GM23338 (cell line): Measurements from ENCODE around the gene TWSG1. TPM values are rescaled to one million over a fixed set of nuclear protein-coding genes. Genes with fewer than 3 reads are reported as not detected.
A peak's percentile ranks its signal among the peaks of the same experiment; 100 is the strongest.

Source experiments
- ATAC-seq: fragments of 200-7000 bp; cut with Tn5 transposase; 3 replicates; pipeline ENCODE4 v1.9.1; 2020
- DNase-seq: peaks from one replicate; pipeline ENCODE4 v3.0.0-alpha.2; 2015; ENCODE audit warnings: low spot score
- H2AFZ ChIP-seq: fragments of 200-600 bp; sonication (generic); 2 replicates; pipeline ENCODE4 v1.8.0; 2016; ENCODE audit warnings: antibody characterized with exemption, mild to moderate bottlenecking, moderate library complexity
- H3F3A ChIP-seq: fragments of 200-600 bp; sonication (generic); replicated peaks from 2 replicates; pipeline ENCODE4 v1.8.0; 2017; ENCODE audit warnings: antibody characterized with exemption, mixed run types, low read depth
- H3K27ac ChIP-seq: fragments of 200-600 bp; sonication (generic); 2 replicates; pipeline ENCODE4 v1.6.1; 2016; ENCODE audit warnings: low read depth
- H3K27me3 ChIP-seq: fragments of 200-600 bp; sonication (generic); 2 replicates; pipeline ENCODE4 v1.8.0; 2016; ENCODE audit warnings: mild to moderate bottlenecking, mixed run types, moderate library complexity; ENCODE audit not compliant: insufficient read depth
- H3K36me3 ChIP-seq: fragments of 200-600 bp; sonication (generic); 2 replicates; pipeline ENCODE4 v1.8.0; 2016; ENCODE audit warnings: mild to moderate bottlenecking; ENCODE audit not compliant: insufficient read depth
- H3K4me1 ChIP-seq: fragments of 200-600 bp; sonication (generic); 2 replicates; pipeline ENCODE4 v1.8.0; 2016; ENCODE audit warnings: mild to moderate bottlenecking, moderate library complexity; ENCODE audit not compliant: insufficient read depth
- H3K4me2 ChIP-seq: fragments of 200-600 bp; sonication (generic); 2 replicates; pipeline ENCODE4 v1.7.1; 2017; ENCODE audit warnings: mixed run types
- H3K4me3 ChIP-seq: fragments of 200-600 bp; sonication (generic); 2 replicates; pipeline ENCODE4 v1.6.1; 2016; ENCODE audit warnings: mixed run types
- H3K79me2 ChIP-seq: fragments of 200-600 bp; sonication (generic); replicated peaks from 2 replicates; pipeline ENCODE4 v1.8.0; 2017; ENCODE audit warnings: mild to moderate bottlenecking; ENCODE audit not compliant: insufficient read depth
- H3K9me2 ChIP-seq: fragments of 200-600 bp; sonication (generic); 2 replicates; pipeline ENCODE4 v1.8.0; 2017; ENCODE audit not compliant: insufficient read depth
- H4K20me1 ChIP-seq: fragments of 200-600 bp; sonication (generic); replicated peaks from 2 replicates; pipeline ENCODE4 v1.8.0; 2017; ENCODE audit warnings: mild to moderate bottlenecking; ENCODE audit not compliant: insufficient read depth
- H3K27ac Mint-ChIP-seq: 2 replicates; pipeline ENCODE4 v1.8.0; 2020; ENCODE audit warnings: inconsistent platforms, mild to moderate bottlenecking, moderate library complexity, mixed read lengths
- H3K27me3 Mint-ChIP-seq: 3 replicates; pipeline ENCODE4 v1.8.0; 2022; ENCODE audit warnings: low read depth, mild to moderate bottlenecking, moderate library complexity, mixed read lengths, inconsistent platforms; ENCODE audit not compliant: insufficient read depth, poor library complexity
- H3K36me3 Mint-ChIP-seq: 3 replicates; pipeline ENCODE4 v1.8.0; 2021; ENCODE audit warnings: low read depth, mild to moderate bottlenecking, inconsistent platforms, moderate library complexity, mixed read lengths
- H3K4me1 Mint-ChIP-seq: 3 replicates; pipeline ENCODE4 v1.8.0; 2020; ENCODE audit warnings: mild to moderate bottlenecking, inconsistent platforms, mixed read lengths
- H3K4me3 Mint-ChIP-seq: 3 replicates; pipeline ENCODE4 v1.8.0; 2021; ENCODE audit warnings: moderate library complexity, mild to moderate bottlenecking, inconsistent platforms, mixed read lengths
- H3K9me3 Mint-ChIP-seq: 3 replicates; pipeline ENCODE4 v1.8.0; 2020; ENCODE audit warnings: moderate library complexity, mild to moderate bottlenecking, inconsistent platforms, mixed read lengths
- CREB1 ChIP-seq: fragments of 250-450 bp; sonication (Bioruptor Pico); IDR thresholded peaks from 2 replicates; pipeline ENCODE4 v1.5.0; 2020; ENCODE audit warnings: low read depth, mild to moderate bottlenecking, moderate library complexity
- EZH2 ChIP-seq: fragments of 200-600 bp; sonication (generic); IDR thresholded peaks from one replicate; pipeline ENCODE4 v1.8.0; 2017; ENCODE audit warnings: antibody characterized with exemption, mild to moderate bottlenecking, low read depth; ENCODE audit not compliant: unreplicated experiment
- EZH2phosphoT487 ChIP-seq: fragments of 200-600 bp; sonication (generic); IDR thresholded peaks from one replicate; pipeline ENCODE4 v1.8.1; 2018; ENCODE audit warnings: antibody characterized with exemption; ENCODE audit not compliant: unreplicated experiment
- JUNB ChIP-seq: IDR thresholded peaks from one replicate; pipeline ENCODE4 v1.6.1; 2016; ENCODE audit warnings: antibody characterized with exemption; ENCODE audit not compliant: unreplicated experiment
- NANOG ChIP-seq: IDR thresholded peaks from 2 replicates; pipeline ENCODE4 v1.6.1; 2016; ENCODE audit warnings: antibody characterized with exemption, borderline replicate concordance
- POLR2AphosphoS5 ChIP-seq: IDR thresholded peaks from 2 replicates; pipeline ENCODE4 v1.6.1; 2016; ENCODE audit warnings: antibody characterized with exemption, low read depth
- STAT1 ChIP-seq: IDR thresholded peaks from one replicate; pipeline ENCODE4 v1.6.1; 2016; ENCODE audit warnings: antibody characterized with exemption; ENCODE audit not compliant: unreplicated experiment
- ZNF114 ChIP-seq: fragments of 250-450 bp; sonication (Bioruptor Pico); IDR thresholded peaks from 2 replicates; pipeline ENCODE4 v1.5.0; 2020; ENCODE audit warnings: mild to moderate bottlenecking, moderate library complexity
- ZNF331 ChIP-seq: fragments of 250-450 bp; sonication (Bioruptor Pico); IDR thresholded peaks from 2 replicates; pipeline ENCODE4 v1.5.0; 2020; ENCODE audit warnings: low read depth, mild to moderate bottlenecking, moderate library complexity
- long read RNA-seq: library from polyadenylated mRNA; unstranded; transcript quantifications from one replicate; pipeline ENCODE4 v2.0.0, GENCODE V29; 2020; ENCODE audit not compliant: unreplicated experiment
- polyA plus RNA-seq: library from polyadenylated mRNA; unstranded; fragments of >200 nt; fragmentation: Nextera tagmentation; extraction: Ambion mirVana; gene quantifications from 2 replicates; pipeline ENCODE4 v1.2.1, GENCODE V29; 2016
- total RNA-seq: library from RNA; depleted of rRNA; stranded (reverse); fragments of >200 nt; shearing (Covaris generic); gene quantifications from 2 replicates; pipeline ENCODE4 v1.2.3, GENCODE V29; 2014; rRNA removed
- TF ChIP-seq, protein P1 (sequence below): fragments of 250-450 bp; sonication (Bioruptor Pico); IDR thresholded peaks from 2 replicates; pipeline ENCODE4 v1.5.0; 2020; ENCODE audit warnings: mild to moderate bottlenecking, moderate library complexity
- TF ChIP-seq, protein P2 (sequence below), 2 experiments: fragments of 200-600 bp in 1 of 2; sonication (generic) in 1 of 2; conservative IDR thresholded peaks; 2 replicates each; pipeline versions ENCODE4 v1.5.1 to v1.6.1; 2016 to 2017; ENCODE audit warnings: antibody characterized with exemption in 2 of 2, low read depth in 2 of 2, mild to moderate bottlenecking in 2 of 2, moderate library complexity in 1 of 2
- TF ChIP-seq, protein P3 (sequence below): IDR thresholded peaks from one replicate; pipeline ENCODE4 v1.6.1; 2018; ENCODE audit warnings: antibody characterized with exemption; ENCODE audit not compliant: unreplicated experiment
- TF ChIP-seq, protein P4 (sequence below): IDR thresholded peaks from 2 replicates; pipeline ENCODE4 v1.6.1; 2016; ENCODE audit warnings: antibody characterized with exemption

Gene TWSG1
- total RNA-seq: 29.0 and 29.1 TPM in 2 replicates
- 10.2 and 11.5 TPM in 2 replicates for polyA plus RNA-seq
- long read RNA-seq, partial matches to known transcripts: 1 of 7 reads
- long read RNA-seq, other reads (novel, unspliced or antisense): 2 of 7 reads

DNA sequence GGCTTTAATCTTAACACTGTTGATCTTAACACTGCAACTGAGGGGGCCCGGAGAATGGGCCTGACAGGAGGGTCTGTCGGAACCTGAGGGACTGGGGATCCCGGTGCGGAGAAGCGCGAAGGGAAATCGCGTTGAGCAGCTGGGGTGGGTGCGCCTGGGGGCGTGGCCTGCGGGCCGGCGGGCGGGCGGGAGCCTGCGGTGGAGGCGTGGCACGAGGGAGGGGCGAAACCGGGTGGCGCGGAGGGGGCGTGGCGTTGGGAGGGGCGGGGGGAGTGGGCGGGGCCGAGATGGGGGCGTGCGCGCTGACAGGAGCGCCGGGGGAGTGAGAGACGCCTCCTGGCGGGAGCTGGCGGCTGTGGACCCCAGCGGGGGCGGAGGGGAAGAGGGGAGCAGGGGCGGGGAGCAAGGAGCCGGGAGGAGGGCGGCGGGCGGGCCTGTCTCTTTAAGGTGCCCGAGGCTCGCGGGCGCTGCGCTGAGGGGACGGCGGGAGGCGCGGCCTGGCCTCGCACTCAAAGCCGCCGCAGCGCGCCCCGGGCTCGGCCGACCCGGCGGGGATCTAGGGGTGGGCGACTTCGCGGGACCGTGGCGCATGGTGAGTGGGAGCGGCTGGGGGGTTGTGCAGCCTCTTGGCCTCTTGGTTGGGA, at the start of gene TWSG1:
Gene TWSG1 (plus strand): TSS at position 445 of the 644 bp plus-strand sequence. CDS start 2,457 bp downstream, outside the sequence.
- peaks cover 11% of the 10 kb centered on the region for H3K27me3 Mint-ChIP-seq
- peak within 1 kb of the TSS; percentile 87 for H3K4me3 Mint-ChIP-seq

More for the DNA sequence above, at the start of gene TWSG1:
- Histone ChIP-seq H3K27me3 (peaks cover 24% of the 10 kb centered on the region), H3K4me3 (peak within 1 kb of the TSS; percentile 87), H3K36me3 (peaks cover 3% of the 10 kb centered on the region; the same call in 1 of the 2 replicates), H4K20me1 (peaks cover 9% of the 10 kb centered on the region; the same call in 1 of the 2 replicates), H3K4me1 (peaks cover 6% of the 10 kb centered on the region), H3K27ac (peak within 1 kb of the TSS; percentile 65; the same call in 1 of the 2 replicates), H3F3A (no peaks in the 10 kb centered on the region), H3K9me2 (no peaks in the 10 kb centered on the region), H3K4me2 (peak within 1 kb of the TSS; percentile 97), H3K79me2 (peaks cover 6% of the 10 kb centered on the region; the same call in 1 of the 2 replicates), H2AFZ (peak within 1 kb of the TSS; percentile 97)
- TF ChIP-seq, protein P1, sequence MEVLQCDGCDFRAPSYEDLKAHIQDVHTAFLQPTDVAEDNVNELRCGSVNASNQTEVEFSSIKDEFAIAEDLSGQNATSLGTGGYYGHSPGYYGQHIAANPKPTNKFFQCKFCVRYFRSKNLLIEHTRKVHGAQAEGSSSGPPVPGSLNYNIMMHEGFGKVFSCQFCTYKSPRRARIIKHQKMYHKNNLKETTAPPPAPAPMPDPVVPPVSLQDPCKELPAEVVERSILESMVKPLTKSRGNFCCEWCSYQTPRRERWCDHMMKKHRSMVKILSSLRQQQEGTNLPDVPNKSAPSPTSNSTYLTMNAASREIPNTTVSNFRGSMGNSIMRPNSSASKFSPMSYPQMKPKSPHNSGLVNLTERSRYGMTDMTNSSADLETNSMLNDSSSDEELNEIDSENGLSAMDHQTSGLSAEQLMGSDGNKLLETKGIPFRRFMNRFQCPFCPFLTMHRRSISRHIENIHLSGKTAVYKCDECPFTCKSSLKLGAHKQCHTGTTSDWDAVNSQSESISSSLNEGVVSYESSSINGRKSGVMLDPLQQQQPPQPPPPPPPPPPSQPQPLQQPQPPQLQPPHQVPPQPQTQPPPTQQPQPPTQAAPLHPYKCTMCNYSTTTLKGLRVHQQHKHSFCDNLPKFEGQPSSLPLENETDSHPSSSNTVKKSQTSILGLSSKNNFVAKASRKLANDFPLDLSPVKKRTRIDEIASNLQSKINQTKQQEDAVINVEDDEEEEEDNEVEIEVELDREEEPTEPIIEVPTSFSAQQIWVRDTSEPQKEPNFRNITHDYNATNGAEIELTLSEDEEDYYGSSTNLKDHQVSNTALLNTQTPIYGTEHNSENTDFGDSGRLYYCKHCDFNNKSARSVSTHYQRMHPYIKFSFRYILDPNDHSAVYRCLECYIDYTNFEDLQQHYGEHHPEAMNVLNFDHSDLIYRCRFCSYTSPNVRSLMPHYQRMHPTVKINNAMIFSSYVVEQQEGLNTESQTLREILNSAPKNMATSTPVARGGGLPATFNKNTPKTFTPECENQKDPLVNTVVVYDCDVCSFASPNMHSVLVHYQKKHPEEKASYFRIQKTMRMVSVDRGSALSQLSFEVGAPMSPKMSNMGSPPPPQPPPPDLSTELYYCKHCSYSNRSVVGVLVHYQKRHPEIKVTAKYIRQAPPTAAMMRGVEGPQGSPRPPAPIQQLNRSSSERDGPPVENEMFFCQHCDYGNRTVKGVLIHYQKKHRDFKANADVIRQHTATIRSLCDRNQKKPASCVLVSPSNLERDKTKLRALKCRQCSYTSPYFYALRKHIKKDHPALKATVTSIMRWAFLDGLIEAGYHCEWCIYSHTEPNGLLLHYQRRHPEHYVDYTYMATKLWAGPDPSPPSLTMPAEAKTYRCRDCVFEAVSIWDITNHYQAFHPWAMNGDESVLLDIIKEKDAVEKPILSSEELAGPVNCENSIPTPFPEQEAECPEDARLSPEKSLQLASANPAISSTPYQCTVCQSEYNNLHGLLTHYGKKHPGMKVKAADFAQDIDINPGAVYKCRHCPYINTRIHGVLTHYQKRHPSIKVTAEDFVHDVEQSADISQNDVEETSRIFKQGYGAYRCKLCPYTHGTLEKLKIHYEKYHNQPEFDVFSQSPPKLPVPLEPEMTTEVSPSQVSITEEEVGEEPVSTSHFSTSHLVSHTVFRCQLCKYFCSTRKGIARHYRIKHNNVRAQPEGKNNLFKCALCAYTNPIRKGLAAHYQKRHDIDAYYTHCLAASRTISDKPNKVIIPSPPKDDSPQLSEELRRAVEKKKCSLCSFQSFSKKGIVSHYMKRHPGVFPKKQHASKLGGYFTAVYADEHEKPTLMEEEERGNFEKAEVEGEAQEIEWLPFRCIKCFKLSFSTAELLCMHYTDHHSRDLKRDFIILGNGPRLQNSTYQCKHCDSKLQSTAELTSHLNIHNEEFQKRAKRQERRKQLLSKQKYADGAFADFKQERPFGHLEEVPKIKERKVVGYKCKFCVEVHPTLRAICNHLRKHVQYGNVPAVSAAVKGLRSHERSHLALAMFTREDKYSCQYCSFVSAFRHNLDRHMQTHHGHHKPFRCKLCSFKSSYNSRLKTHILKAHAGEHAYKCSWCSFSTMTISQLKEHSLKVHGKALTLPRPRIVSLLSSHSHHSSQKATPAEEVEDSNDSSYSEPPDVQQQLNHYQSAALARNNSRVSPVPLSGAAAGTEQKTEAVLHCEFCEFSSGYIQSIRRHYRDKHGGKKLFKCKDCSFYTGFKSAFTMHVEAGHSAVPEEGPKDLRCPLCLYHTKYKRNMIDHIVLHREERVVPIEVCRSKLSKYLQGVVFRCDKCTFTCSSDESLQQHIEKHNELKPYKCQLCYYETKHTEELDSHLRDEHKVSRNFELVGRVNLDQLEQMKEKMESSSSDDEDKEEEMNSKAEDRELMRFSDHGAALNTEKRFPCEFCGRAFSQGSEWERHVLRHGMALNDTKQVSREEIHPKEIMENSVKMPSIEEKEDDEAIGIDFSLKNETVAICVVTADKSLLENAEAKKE (CRISPR knock-in tag): no peak
- no peak for TF ChIP-seq NANOG
- TF ChIP-seq POLR2AphosphoS5: peak; percentile 72
- no peak for TF ChIP-seq EZH2
- TF ChIP-seq CREB1 (CRISPR knock-in tag): no peak
- TF ChIP-seq, protein P2, sequence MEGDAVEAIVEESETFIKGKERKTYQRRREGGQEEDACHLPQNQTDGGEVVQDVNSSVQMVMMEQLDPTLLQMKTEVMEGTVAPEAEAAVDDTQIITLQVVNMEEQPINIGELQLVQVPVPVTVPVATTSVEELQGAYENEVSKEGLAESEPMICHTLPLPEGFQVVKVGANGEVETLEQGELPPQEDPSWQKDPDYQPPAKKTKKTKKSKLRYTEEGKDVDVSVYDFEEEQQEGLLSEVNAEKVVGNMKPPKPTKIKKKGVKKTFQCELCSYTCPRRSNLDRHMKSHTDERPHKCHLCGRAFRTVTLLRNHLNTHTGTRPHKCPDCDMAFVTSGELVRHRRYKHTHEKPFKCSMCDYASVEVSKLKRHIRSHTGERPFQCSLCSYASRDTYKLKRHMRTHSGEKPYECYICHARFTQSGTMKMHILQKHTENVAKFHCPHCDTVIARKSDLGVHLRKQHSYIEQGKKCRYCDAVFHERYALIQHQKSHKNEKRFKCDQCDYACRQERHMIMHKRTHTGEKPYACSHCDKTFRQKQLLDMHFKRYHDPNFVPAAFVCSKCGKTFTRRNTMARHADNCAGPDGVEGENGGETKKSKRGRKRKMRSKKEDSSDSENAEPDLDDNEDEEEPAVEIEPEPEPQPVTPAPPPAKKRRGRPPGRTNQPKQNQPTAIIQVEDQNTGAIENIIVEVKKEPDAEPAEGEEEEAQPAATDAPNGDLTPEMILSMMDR (conservative IDR thresholded peaks at IDR 0.05; ENCODE audit: low read depth in 2 of 2): peak in 1 of 2 experiments; percentile 50; a peak in 2 of 4 replicates
- TF ChIP-seq, protein P3, sequence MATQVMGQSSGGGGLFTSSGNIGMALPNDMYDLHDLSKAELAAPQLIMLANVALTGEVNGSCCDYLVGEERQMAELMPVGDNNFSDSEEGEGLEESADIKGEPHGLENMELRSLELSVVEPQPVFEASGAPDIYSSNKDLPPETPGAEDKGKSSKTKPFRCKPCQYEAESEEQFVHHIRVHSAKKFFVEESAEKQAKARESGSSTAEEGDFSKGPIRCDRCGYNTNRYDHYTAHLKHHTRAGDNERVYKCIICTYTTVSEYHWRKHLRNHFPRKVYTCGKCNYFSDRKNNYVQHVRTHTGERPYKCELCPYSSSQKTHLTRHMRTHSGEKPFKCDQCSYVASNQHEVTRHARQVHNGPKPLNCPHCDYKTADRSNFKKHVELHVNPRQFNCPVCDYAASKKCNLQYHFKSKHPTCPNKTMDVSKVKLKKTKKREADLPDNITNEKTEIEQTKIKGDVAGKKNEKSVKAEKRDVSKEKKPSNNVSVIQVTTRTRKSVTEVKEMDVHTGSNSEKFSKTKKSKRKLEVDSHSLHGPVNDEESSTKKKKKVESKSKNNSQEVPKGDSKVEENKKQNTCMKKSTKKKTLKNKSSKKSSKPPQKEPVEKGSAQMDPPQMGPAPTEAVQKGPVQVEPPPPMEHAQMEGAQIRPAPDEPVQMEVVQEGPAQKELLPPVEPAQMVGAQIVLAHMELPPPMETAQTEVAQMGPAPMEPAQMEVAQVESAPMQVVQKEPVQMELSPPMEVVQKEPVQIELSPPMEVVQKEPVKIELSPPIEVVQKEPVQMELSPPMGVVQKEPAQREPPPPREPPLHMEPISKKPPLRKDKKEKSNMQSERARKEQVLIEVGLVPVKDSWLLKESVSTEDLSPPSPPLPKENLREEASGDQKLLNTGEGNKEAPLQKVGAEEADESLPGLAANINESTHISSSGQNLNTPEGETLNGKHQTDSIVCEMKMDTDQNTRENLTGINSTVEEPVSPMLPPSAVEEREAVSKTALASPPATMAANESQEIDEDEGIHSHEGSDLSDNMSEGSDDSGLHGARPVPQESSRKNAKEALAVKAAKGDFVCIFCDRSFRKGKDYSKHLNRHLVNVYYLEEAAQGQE: no peak
- TF ChIP-seq STAT1: no peak
- TF ChIP-seq ZNF114 (CRISPR knock-in tag): no peak
- no peak for TF ChIP-seq JUNB
- TF ChIP-seq EZH2phosphoT487: no peak
- TF ChIP-seq, protein P4, sequence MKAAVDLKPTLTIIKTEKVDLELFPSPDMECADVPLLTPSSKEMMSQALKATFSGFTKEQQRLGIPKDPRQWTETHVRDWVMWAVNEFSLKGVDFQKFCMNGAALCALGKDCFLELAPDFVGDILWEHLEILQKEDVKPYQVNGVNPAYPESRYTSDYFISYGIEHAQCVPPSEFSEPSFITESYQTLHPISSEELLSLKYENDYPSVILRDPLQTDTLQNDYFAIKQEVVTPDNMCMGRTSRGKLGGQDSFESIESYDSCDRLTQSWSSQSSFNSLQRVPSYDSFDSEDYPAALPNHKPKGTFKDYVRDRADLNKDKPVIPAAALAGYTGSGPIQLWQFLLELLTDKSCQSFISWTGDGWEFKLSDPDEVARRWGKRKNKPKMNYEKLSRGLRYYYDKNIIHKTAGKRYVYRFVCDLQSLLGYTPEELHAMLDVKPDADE: no peak
- TF ChIP-seq ZNF331 (CRISPR knock-in tag): no peak
- DNase-seq (peak; percentile 98), ATAC-seq (peak; percentile 91)
- H3K27ac Mint-ChIP-seq: peak within 1 kb of the TSS; percentile 59; the same call in 1 of the 2 replicates
- H3K9me3 Mint-ChIP-seq: no peaks in the 10 kb centered on the region
- no peaks in the 10 kb centered on the region for H3K36me3 Mint-ChIP-seq
- peaks cover 9% of the 10 kb centered on the region; the same call in 2 of the 3 replicates for H3K4me1 Mint-ChIP-seq
